Lower leg skin (tissue), 4 donors: ENCODE measurements around the gene TRIM50. TPM values are rescaled to one million over a fixed set of nuclear protein-coding genes. Genes with fewer than 3 reads are reported as not detected.

ENCODE experiments used
- DNase-seq, 2 donors: peaks; one replicate each; pipeline ENCODE4 v3.0.0-alpha.2; 2019; ENCODE audit warnings: low spot score in 2 of 2
- H3K4me3 ChIP-seq: fragments of 200-600 bp; sonication (generic); 2 replicates; pipeline ENCODE4 v1.5.1; 2017; ENCODE audit warnings: mild to moderate bottlenecking, low read depth; ENCODE audit not compliant: poor library complexity, severe bottlenecking
- POLR2A ChIP-seq, 2 donors: fragments of 450-650 bp; IDR thresholded peaks; one replicate each; pipeline ENCODE4 v1.6.1; 2016 to 2017; ENCODE audit warnings: antibody characterized with exemption in 2 of 2, mild to moderate bottlenecking in 1 of 2, moderate library complexity in 1 of 2
- WGBS, 2 donors: methylation state at CpG; one replicate each; pipeline ENCODE4 v1.1.5; 2018; 5-methylcytosine and 5-hydroxymethylcytosine counted together
- intact Hi-C: fragments of 100-400 bp; cut with DNase I; formaldehyde crosslinking; loops from one replicate; pipeline ENCODE4 v1.15.0; 2023; ENCODE audit warnings: low total_unique reads
- total RNA-seq, 4 donors: library from RNA; depleted of rRNA; stranded (reverse); fragments of >200 nt; gene quantifications; one replicate each; pipeline ENCODE4 v1.1.0, GENCODE V29; 2016
- TF ChIP-seq, protein P1 (sequence below), 3 donors: fragments of 450-650 bp; IDR thresholded peaks; one replicate each; pipeline ENCODE4 v1.5.1; 2016; ENCODE audit warnings: antibody characterized with exemption in 3 of 3, mild to moderate bottlenecking in 3 of 3, moderate library complexity in 2 of 3

Gene TRIM50
- total RNA-seq, 4 donors from 2014 or later, result 0.39 TPM; not detected in 3

DNA sequence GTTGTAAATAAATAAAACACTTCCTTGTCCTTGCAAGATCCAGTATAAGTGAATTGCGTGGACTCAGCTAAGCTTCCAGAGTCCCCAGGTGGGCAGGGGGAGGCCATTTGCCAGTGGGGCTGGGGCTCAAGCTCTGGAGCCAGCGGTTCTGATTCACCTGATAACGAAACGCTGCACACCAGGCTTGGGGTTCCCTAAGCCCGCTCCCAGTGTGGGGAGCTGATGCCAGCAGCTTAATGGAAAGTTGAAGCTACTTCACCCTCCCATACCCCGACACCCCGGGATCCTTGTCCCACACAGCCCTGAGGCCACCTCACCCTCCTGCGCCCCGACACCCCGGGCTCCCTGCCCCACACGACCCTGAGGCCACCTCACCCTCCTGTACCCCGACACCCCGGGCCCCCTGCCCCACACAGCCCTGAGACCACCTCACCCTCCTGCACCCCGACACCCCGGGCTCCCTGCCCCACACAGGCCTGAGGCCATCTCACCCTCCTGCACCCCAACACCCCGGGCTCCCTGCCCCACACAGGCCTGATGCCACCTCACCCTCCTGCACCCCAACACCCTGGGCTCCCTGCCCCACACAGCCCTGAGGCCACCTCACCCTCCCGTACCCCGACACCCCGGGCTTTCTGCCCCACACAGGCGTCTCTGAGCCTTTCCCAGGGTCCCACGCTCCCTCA lies 30.9 kb upstream of the TRIM50 start:
- H3K4me3 ChIP-seq, result no peak overlapping the region
- DNase-seq, result no peak
- no peak for TF ChIP-seq POLR2A (IDR thresholded peaks at IDR 0.05)
- TF ChIP-seq, protein P1, sequence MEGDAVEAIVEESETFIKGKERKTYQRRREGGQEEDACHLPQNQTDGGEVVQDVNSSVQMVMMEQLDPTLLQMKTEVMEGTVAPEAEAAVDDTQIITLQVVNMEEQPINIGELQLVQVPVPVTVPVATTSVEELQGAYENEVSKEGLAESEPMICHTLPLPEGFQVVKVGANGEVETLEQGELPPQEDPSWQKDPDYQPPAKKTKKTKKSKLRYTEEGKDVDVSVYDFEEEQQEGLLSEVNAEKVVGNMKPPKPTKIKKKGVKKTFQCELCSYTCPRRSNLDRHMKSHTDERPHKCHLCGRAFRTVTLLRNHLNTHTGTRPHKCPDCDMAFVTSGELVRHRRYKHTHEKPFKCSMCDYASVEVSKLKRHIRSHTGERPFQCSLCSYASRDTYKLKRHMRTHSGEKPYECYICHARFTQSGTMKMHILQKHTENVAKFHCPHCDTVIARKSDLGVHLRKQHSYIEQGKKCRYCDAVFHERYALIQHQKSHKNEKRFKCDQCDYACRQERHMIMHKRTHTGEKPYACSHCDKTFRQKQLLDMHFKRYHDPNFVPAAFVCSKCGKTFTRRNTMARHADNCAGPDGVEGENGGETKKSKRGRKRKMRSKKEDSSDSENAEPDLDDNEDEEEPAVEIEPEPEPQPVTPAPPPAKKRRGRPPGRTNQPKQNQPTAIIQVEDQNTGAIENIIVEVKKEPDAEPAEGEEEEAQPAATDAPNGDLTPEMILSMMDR (IDR thresholded peaks at IDR 0.05), result no peak
- WGBS, 2 donors, result 62 to 65% methylated on average over 21 of the region's 21 CpGs
- intact Hi-C loops, result no loop called here

DNA sequence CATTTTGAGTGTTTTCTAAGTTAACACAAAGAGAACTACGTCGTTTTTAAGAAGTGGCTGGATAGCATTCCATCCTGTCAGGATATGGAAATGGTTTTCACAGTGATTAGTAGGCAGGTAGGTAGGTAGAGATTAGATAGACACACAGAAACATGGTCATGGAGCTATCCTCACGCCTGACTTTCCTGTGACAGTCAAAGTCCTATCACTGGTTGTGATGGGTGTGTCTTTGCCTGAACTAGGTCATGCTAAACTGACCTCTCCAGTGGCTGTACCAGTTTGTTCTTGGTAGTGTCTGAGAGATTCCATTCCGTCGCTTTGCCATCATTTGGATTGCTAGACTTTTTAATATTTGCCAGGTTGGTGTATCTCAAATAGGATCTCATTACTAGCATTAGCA lies 28.3 kb upstream of the TRIM50 start:
- WGBS, 2 donors, result 74 to 78% methylated on average over 5 of the region's 5 CpGs
- intact Hi-C loops, result no loop called here
- DNase-seq, result no peak
- H3K4me3 ChIP-seq, result no peak overlapping the region
- TF ChIP-seq, protein P1 (IDR thresholded peaks at IDR 0.05), result no peak
- no peak for TF ChIP-seq POLR2A (IDR thresholded peaks at IDR 0.05)

DNA sequence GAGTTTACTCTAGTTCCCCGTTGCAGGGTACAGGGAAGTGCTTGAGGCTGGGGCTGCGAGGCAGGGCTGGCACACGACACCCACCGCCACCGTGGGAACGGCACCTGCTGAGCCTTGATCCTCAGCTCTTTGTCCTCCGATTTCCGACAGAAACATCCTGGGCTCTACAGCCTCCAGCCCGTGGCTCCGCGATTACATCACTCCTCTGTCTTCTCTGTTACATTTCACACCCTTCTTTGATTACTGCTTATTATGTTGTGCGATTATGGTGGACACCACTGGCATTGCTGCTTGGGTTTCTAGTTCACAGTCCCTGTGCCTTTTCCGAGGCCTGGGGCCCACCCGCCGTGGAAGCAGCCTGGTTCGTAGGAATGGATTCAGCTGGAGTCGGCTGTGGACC lies 26.9 kb upstream of the TRIM50 start:
- intact Hi-C loops, result no loop called here
- TF ChIP-seq, protein P1 (IDR thresholded peaks at IDR 0.05), result no peak
- no peak for TF ChIP-seq POLR2A (IDR thresholded peaks at IDR 0.05)
- no peak overlapping the region for H3K4me3 ChIP-seq
- no peak for DNase-seq
- WGBS, 2 donors, result 83 to 84% methylated on average over 16 to 17 of the region's 17 CpGs

DNA sequence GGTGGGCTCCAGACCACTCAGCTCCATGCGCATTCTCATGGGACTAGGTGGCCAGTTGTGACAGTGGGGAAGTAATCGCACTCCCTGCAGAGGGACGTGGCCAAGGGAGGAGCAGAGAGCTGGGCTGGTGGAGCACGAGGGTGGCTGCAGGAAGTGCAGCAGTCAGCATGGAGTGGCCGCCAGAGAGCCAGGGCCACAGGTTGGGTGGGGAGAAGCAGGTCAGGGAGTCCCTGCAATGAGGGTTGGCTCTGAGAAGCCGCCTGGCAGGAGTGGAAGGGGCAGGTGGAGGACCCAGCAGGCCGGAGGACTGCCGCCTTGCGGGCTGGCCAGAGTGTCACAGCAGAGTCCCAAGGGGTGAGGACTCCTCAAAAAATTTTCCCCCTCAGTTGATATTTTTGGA lies 26.3 kb upstream of the TRIM50 start:
- 79 to 88% methylated on average over 9 of the region's 9 CpGs for WGBS, 2 donors
- TF ChIP-seq, protein P1 (IDR thresholded peaks at IDR 0.05), result no peak
- no peak for TF ChIP-seq POLR2A (IDR thresholded peaks at IDR 0.05)
- intact Hi-C loops, result no loop called here
- DNase-seq, result no peak
- H3K4me3 ChIP-seq, result no peak overlapping the region

DNA sequence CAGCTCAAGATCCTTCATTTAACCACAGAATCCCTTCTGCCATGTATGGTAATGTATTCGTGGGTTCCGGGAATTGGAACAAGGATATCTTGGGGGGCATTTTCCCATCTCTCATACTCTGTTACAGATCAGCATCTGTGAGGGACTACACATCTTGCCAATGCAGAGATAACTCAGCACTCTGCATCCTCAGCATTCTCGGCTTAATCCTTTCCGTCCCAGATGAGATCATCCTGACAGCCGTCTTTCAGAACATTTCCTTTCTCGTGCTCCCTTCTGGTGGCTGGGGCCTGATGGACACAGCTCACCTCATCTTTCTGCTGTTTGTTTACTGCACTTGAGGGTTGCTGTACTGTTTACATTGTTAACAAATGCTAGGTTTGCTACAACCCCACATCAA lies 25.4 kb upstream of the TRIM50 start:
- H3K4me3 ChIP-seq, result no peak overlapping the region
- TF ChIP-seq, protein P1 (IDR thresholded peaks at IDR 0.05), result no peak
- TF ChIP-seq POLR2A (IDR thresholded peaks at IDR 0.05), result no peak
- DNase-seq, result no peak
- intact Hi-C loops, result no loop called here
- 79 to 83% methylated on average over 6 of the region's 6 CpGs for WGBS, 2 donors

DNA sequence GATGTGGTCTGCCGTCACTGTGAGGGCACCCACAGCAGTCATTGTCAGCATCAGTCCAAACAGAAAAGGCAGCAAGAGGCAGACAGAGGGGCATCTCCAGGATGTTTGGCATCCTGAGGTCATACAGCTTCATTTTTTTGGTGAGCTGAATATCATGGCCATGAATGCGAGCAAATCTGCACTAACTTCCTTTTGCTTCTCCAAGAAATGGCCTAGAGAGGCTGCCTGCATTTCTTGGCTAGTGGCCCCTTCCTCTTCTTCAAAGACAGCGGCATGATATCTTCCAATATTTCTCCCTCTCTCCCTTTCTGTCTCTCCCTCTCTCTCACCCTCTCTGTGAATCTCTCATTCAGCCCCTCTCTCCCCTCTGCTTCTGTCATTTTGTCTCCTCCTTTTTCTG lies 24.9 kb upstream of the TRIM50 start:
- WGBS, 2 donors, result 92 to 93% methylated on average over 3 of the region's 3 CpGs
- TF ChIP-seq, protein P1 (IDR thresholded peaks at IDR 0.05), result no peak
- DNase-seq, result no peak
- no peak overlapping the region for H3K4me3 ChIP-seq
- intact Hi-C loops, result no loop called here
